ENCODE results near the gene ARHGAP45.

DNA sequence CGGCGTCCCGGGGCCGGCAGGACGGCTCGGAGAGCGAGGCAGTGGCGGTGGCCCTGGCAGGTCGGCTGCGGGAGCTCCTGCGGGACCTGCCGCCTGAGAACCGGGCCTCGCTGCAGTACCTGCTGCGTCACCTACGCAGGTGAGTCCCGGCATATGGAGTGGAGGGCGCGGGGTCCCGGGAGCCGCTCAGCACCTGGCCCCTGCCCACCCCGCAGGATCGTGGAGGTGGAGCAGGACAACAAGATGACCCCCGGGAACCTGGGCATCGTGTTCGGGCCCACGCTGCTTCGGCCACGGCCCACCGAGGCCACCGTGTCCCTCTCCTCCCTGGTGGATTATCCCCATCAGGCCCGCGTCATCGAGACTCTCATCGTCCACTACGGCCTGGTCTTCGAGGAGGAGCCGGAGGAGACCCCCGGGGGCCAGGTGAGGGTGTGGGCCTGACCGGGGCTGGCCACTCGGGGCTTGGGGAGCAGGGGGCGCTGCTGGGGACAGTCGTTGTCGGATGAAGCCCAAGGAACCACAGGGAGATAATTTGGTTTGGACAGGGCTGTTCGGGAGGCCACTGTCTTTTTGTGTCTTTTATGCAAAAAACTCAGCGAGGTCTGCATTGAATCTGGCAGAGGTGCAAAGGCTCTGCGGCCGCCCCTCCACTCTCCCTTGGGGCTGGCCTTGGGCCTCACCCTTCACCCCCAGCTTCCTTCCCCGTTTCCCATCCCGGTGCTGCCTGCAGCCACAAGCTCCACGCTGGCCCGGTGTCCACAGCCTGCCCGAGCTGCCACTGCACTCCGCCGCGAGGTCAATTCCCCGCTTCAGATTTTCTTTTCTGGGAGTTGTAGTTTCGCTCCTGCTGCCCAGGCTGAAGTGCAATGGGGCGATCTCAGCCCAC, 16.2 kb downstream of the ARHGAP45 start:
- TF ChIP-seq, protein P1, sequence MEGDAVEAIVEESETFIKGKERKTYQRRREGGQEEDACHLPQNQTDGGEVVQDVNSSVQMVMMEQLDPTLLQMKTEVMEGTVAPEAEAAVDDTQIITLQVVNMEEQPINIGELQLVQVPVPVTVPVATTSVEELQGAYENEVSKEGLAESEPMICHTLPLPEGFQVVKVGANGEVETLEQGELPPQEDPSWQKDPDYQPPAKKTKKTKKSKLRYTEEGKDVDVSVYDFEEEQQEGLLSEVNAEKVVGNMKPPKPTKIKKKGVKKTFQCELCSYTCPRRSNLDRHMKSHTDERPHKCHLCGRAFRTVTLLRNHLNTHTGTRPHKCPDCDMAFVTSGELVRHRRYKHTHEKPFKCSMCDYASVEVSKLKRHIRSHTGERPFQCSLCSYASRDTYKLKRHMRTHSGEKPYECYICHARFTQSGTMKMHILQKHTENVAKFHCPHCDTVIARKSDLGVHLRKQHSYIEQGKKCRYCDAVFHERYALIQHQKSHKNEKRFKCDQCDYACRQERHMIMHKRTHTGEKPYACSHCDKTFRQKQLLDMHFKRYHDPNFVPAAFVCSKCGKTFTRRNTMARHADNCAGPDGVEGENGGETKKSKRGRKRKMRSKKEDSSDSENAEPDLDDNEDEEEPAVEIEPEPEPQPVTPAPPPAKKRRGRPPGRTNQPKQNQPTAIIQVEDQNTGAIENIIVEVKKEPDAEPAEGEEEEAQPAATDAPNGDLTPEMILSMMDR (IDR thresholded peaks at IDR 0.05; ENCODE audit: low read depth, low read length, missing input control): no peak
- TF ChIP-seq GABPA (IDR thresholded peaks at IDR 0.05 in 1 of 2, conservative IDR thresholded peaks at IDR 0.05 in 1 of 2) (no peak), JUND (IDR thresholded peaks at IDR 0.05) (no peak), FOXA1 (IDR thresholded peaks at IDR 0.05) (no peak), NR2F2 (IDR thresholded peaks at IDR 0.05) (no peak)
- TF ChIP-seq, protein P2, sequence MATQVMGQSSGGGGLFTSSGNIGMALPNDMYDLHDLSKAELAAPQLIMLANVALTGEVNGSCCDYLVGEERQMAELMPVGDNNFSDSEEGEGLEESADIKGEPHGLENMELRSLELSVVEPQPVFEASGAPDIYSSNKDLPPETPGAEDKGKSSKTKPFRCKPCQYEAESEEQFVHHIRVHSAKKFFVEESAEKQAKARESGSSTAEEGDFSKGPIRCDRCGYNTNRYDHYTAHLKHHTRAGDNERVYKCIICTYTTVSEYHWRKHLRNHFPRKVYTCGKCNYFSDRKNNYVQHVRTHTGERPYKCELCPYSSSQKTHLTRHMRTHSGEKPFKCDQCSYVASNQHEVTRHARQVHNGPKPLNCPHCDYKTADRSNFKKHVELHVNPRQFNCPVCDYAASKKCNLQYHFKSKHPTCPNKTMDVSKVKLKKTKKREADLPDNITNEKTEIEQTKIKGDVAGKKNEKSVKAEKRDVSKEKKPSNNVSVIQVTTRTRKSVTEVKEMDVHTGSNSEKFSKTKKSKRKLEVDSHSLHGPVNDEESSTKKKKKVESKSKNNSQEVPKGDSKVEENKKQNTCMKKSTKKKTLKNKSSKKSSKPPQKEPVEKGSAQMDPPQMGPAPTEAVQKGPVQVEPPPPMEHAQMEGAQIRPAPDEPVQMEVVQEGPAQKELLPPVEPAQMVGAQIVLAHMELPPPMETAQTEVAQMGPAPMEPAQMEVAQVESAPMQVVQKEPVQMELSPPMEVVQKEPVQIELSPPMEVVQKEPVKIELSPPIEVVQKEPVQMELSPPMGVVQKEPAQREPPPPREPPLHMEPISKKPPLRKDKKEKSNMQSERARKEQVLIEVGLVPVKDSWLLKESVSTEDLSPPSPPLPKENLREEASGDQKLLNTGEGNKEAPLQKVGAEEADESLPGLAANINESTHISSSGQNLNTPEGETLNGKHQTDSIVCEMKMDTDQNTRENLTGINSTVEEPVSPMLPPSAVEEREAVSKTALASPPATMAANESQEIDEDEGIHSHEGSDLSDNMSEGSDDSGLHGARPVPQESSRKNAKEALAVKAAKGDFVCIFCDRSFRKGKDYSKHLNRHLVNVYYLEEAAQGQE (IDR thresholded peaks at IDR 0.05): no peak
- TF ChIP-seq, protein P3, sequence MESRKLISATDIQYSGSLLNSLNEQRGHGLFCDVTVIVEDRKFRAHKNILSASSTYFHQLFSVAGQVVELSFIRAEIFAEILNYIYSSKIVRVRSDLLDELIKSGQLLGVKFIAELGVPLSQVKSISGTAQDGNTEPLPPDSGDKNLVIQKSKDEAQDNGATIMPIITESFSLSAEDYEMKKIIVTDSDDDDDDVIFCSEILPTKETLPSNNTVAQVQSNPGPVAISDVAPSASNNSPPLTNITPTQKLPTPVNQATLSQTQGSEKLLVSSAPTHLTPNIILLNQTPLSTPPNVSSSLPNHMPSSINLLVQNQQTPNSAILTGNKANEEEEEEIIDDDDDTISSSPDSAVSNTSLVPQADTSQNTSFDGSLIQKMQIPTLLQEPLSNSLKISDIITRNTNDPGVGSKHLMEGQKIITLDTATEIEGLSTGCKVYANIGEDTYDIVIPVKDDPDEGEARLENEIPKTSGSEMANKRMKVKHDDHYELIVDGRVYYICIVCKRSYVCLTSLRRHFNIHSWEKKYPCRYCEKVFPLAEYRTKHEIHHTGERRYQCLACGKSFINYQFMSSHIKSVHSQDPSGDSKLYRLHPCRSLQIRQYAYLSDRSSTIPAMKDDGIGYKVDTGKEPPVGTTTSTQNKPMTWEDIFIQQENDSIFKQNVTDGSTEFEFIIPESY (IDR thresholded peaks at IDR 0.05): no peak
